OCI-LY1 (cell line): ENCODE data around the gene PHYHIPL.

ENCODE experiments used
- CTCF ChIP-seq: fragments of 200-600 bp; sonication (generic), shearing (Covaris generic); IDR thresholded peaks from 2 replicates; pipeline ENCODE4 v1.5.1; 2017; ENCODE audit warnings: mild to moderate bottlenecking, antibody characterized with exemption, low read length, moderate library complexity, mixed read lengths
- EZH2 ChIP-seq: fragments of 200-600 bp; sonication (generic), shearing (Covaris generic); IDR thresholded peaks from 2 replicates; pipeline ENCODE4 v1.8.0; 2017; ENCODE audit warnings: borderline replicate concordance, mixed run types, mild to moderate bottlenecking, antibody characterized with exemption, low read length, moderate library complexity, mixed read lengths

DNA sequence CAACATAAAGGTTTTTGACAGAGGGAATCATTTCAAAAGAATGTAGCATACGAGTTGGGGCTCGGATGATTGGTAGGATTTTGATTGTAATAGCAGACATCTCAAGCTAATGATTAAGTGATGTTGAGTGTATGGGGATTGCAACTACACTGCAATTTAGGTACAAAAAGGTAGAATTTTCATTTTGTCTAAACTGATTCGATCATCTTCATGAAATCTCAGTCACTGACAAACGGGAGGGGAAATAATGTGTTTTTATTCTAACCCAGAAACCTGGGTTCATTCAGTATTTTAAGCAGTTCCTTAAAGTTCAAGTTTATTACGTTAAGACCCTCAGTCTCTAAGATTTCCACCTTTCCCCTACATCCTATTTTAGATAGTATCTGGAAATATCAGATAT lies 3.9 kb upstream of the PHYHIPL start:
- no peak for TF ChIP-seq CTCF
- TF ChIP-seq EZH2: no peak
